PC-9 (cell line): ENCODE results near the gene SLC13A1. TPM values are rescaled to one million over a fixed set of nuclear protein-coding genes. Genes with fewer than 3 reads are reported as not detected.

Experiments
- BruUV-seq: library from RNA; stranded (reverse); fragments of 400-500 nt; replicated peaks from 2 replicates; lab custom pipeline; 2021; lab: Mats Ljungman, UMichigan
- CTCF ChIA-PET: fragments of 300-600 bp; sonication (Branson Sonifier 250); formaldehyde crosslinking; loops from one replicate; lab custom pipeline; 2022; ENCODE audit warnings: antibody characterized with exemption; lab: Charles Lee
- POLR2A ChIA-PET: fragments of 300-600 bp; sonication (Branson Sonifier 250); formaldehyde crosslinking; loops from one replicate; lab custom pipeline; 2022; ENCODE audit warnings: antibody characterized with exemption; ENCODE audit not compliant: unreplicated experiment; lab: Charles Lee
- DNase-seq, 2 experiments: peaks; one replicate each; pipeline versions ENCODE4 v3.0.0 to v3.0.0-alpha.2; 2015 to 2022; ENCODE audit warnings: mixed read lengths in 1 of 2
- H2AFZ ChIP-seq: fragments of 200-600 bp; sonication (generic); 2 replicates; pipeline ENCODE4 v1.8.1; 2017; ENCODE audit warnings: antibody characterized with exemption
- H3F3A ChIP-seq: fragments of 200-600 bp; sonication (generic); 2 replicates; pipeline ENCODE4 v1.8.1; 2017; ENCODE audit warnings: antibody characterized with exemption, mild to moderate bottlenecking, low read depth; ENCODE audit not compliant: insufficient read depth
- H3K27ac ChIP-seq: fragments of 200-600 bp; sonication (generic); 2 replicates; pipeline ENCODE4 v1.6.1; 2016; ENCODE audit warnings: mixed run types
- H3K27me3 ChIP-seq: fragments of 200-600 bp; sonication (generic); 2 replicates; pipeline ENCODE4 v1.6.1; 2016; ENCODE audit warnings: low read depth, mixed run types; ENCODE audit not compliant: insufficient read depth
- H3K36me3 ChIP-seq: fragments of 200-600 bp; sonication (generic); 2 replicates; pipeline ENCODE4 v1.6.1; 2016; ENCODE audit warnings: low read depth, mixed run types
- H3K4me1 ChIP-seq: fragments of 200-600 bp; sonication (generic); replicated peaks from 2 replicates; pipeline ENCODE4 v1.6.1; 2016; ENCODE audit warnings: mixed run types; ENCODE audit not compliant: insufficient read depth
- H3K4me2 ChIP-seq: fragments of 200-600 bp; sonication (generic); 2 replicates; pipeline ENCODE4 v1.6.1; 2017; ENCODE audit warnings: mixed run types
- H3K4me3 ChIP-seq: fragments of 200-600 bp; sonication (generic); 2 replicates; pipeline ENCODE4 v1.6.1; 2016; ENCODE audit warnings: mixed run types
- H3K79me2 ChIP-seq: fragments of 200-600 bp; sonication (generic); 2 replicates; pipeline ENCODE4 v1.6.1; 2017; ENCODE audit warnings: low read depth, mixed run types
- H3K9me2 ChIP-seq: fragments of 200-600 bp; sonication (generic); 2 replicates; pipeline ENCODE4 v1.8.1; 2017; ENCODE audit warnings: mild to moderate bottlenecking; ENCODE audit not compliant: insufficient read depth
- H3K9me3 ChIP-seq: fragments of 200-600 bp; sonication (generic); 2 replicates; pipeline ENCODE4 v1.8.1; 2016; ENCODE audit warnings: low read depth; ENCODE audit not compliant: insufficient read depth
- H4K20me1 ChIP-seq: fragments of 200-600 bp; sonication (generic); 2 replicates; pipeline ENCODE4 v1.8.1; 2017; ENCODE audit not compliant: insufficient read depth
- EZH2 ChIP-seq: fragments of 200-600 bp; sonication (generic); IDR thresholded peaks from 2 replicates; pipeline ENCODE4 v1.8.0; 2017; ENCODE audit warnings: antibody characterized with exemption, low read depth
- intact Hi-C: fragments of 100-400 bp; cut with micrococcal nuclease; formaldehyde crosslinking; loops from one replicate; pipeline ENCODE4 v1.10.0; 2022; ENCODE audit not compliant: unreplicated experiment
- total RNA-seq: library from RNA; stranded (reverse); gene quantifications from 2 replicates; pipeline ENCODE4 v1.2.3, GENCODE V29; 2021
- TF ChIP-seq, protein P1 (sequence below): fragments of 200-600 bp; sonication (generic); conservative IDR thresholded peaks from 2 replicates; pipeline ENCODE4 v1.6.1; 2017; ENCODE audit warnings: mixed run types, antibody characterized with exemption, mild to moderate bottlenecking, moderate library complexity

Gene SLC13A1
- total RNA-seq, 1 experiment from 2014 or later = not detected

DNA sequence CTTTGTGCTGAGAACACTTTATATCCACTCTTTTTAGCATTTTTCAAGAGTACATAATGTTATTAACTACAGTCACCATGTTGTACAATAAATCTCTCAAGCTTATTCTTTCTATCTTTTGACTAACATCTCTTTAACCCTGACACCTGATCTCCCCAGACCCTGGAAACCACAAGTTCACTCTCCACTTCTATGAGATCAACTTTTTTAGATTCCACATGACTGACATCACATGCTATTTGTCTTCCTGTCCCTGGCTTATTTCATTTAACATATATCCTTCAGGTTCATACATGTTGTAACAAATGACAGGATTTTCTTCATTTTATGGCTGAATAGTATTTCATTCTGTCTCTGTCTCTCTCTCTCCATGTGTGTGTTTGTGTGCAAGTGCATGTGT is 15.5 kb downstream of the SLC13A1 start:
- DNase-seq = no peak
- intact Hi-C loops = no loop called here
- no peaks in the 10 kb centered on the region for H3K9me2 ChIP-seq
- H3K4me1 ChIP-seq = no peaks in the 10 kb centered on the region
- no peak overlapping the region for H2AFZ ChIP-seq
- TF ChIP-seq, protein P1, sequence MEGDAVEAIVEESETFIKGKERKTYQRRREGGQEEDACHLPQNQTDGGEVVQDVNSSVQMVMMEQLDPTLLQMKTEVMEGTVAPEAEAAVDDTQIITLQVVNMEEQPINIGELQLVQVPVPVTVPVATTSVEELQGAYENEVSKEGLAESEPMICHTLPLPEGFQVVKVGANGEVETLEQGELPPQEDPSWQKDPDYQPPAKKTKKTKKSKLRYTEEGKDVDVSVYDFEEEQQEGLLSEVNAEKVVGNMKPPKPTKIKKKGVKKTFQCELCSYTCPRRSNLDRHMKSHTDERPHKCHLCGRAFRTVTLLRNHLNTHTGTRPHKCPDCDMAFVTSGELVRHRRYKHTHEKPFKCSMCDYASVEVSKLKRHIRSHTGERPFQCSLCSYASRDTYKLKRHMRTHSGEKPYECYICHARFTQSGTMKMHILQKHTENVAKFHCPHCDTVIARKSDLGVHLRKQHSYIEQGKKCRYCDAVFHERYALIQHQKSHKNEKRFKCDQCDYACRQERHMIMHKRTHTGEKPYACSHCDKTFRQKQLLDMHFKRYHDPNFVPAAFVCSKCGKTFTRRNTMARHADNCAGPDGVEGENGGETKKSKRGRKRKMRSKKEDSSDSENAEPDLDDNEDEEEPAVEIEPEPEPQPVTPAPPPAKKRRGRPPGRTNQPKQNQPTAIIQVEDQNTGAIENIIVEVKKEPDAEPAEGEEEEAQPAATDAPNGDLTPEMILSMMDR = no peak
- H3K36me3 ChIP-seq = no peaks in the 10 kb centered on the region
- no peaks in the 10 kb centered on the region for H3K79me2 ChIP-seq
- no peaks in the 10 kb centered on the region for H4K20me1 ChIP-seq
- no peaks in the 10 kb centered on the region for H3K27me3 ChIP-seq
- H3K9me3 ChIP-seq = no peaks in the 10 kb centered on the region; the same call in 1 of the 2 replicates
- H3K27ac ChIP-seq = no peak overlapping the region
- BruUV-seq = no TSS peak
- POLR2A ChIA-PET = no interaction called here
- H3K4me2 ChIP-seq = no peak overlapping the region
- no peaks in the 10 kb centered on the region for H3F3A ChIP-seq
- CTCF ChIA-PET = no interaction called here
- no peak overlapping the region for H3K4me3 ChIP-seq

DNA sequence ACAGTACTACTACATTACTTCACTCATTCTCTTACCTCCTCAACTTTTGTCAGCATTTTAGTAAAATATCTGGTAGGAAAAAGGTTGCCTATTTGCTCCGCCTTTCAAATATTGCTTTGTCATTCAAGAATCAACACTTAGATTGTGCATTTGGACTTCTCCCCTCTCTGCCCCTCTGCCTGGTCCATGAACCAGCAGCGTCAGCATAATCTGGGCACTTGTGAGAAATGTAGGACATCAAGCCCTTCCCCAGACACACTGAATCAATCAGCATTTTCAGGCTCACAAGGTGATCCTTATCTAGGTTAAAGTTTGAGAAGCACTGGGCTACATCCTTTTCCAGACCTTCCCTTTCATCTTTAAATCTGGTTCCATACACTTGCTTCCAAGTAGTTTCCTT is 16.3 kb downstream of the SLC13A1 start:
- no peak overlapping the region for H3K27ac ChIP-seq
- no peaks in the 10 kb centered on the region for H4K20me1 ChIP-seq
- H3F3A ChIP-seq = no peaks in the 10 kb centered on the region
- ChIA-PET POLR2A (no interaction called here), CTCF (interaction anchor here (0.5 kb wide), 1 partner anchor 138 kb away, joined by 4 read pairs; no protein-coding TSS in a partner anchor)
- DNase-seq = no peak
- H3K4me3 ChIP-seq = no peak overlapping the region
- no peak overlapping the region for H3K4me2 ChIP-seq
- H3K9me2 ChIP-seq = no peaks in the 10 kb centered on the region
- H3K36me3 ChIP-seq = no peaks in the 10 kb centered on the region
- no peaks in the 10 kb centered on the region for H3K4me1 ChIP-seq
- intact Hi-C loops = no loop called here
- no peaks in the 10 kb centered on the region; the same call in 1 of the 2 replicates for H3K9me3 ChIP-seq
- H3K27me3 ChIP-seq = no peaks in the 10 kb centered on the region
- BruUV-seq = no TSS peak
- no peaks in the 10 kb centered on the region for H3K79me2 ChIP-seq
- H2AFZ ChIP-seq = no peak overlapping the region
- TF ChIP-seq, protein P1 = no peak
- TF ChIP-seq EZH2 = no peak

- TF ChIP-seq EZH2 = no peak
- TF ChIP-seq, protein P1 = no peak
- BruUV-seq = no TSS peak
- DNase-seq = no peak
- H3F3A ChIP-seq = no peaks in the 10 kb centered on the region
- no peaks in the 10 kb centered on the region for H3K36me3 ChIP-seq
- no peaks in the 10 kb centered on the region for H3K9me3 ChIP-seq
- H3K79me2 ChIP-seq = no peaks in the 10 kb centered on the region
- H3K9me2 ChIP-seq = no peaks in the 10 kb centered on the region
- CTCF ChIA-PET = no interaction called here
- H4K20me1 ChIP-seq = no peaks in the 10 kb centered on the region
- H3K27me3 ChIP-seq = no peaks in the 10 kb centered on the region
- H2AFZ ChIP-seq = no peak overlapping the region
- no peaks in the 10 kb centered on the region for H3K4me1 ChIP-seq
- intact Hi-C loops = no loop called here
- no peak overlapping the region for H3K27ac ChIP-seq
- POLR2A ChIA-PET = no interaction called here
- no peak overlapping the region for H3K4me2 ChIP-seq
- no peak overlapping the region for H3K4me3 ChIP-seq
Measured at GRCh38 chr7:123177442-123177841, 22.3 kb downstream of the SLC13A1 start.
